Astrocyte (in vitro differentiated cells and primary cell): Measurements from ENCODE around the gene NCAM2. TPM values are rescaled to one million over a fixed set of nuclear protein-coding genes. Genes with fewer than 3 reads are reported as not detected.
"Not testable (repeated sequence)": the region's sequence is repeated elsewhere in the genome, so short reads cannot be mapped to it uniquely, and the experiment has no call there.

ENCODE experiments used
- DNase-seq: peaks from one replicate; pipeline ENCODE4 v3.0.0-alpha.2; 2010; ENCODE audit warnings: low read depth
- FAIRE-seq: peaks from 2 replicates; lab custom pipeline; 2011; peaks lifted over from hg19 to GRCh38; lab: Jason Lieb, UNC
- H2AFZ ChIP-seq: 2 replicates; pipeline ENCODE4 v1.6.0; 2012; ENCODE audit warnings: low read depth, low read length, inconsistent platforms
- H3K27ac ChIP-seq: 2 replicates; pipeline ENCODE4 v1.5.1; 2011; ENCODE audit warnings: low read depth, low read length, inconsistent platforms
- H3K27me3 ChIP-seq: 2 replicates; pipeline ENCODE4 v1.6.0; 2011; ENCODE audit warnings: low read length, inconsistent platforms; ENCODE audit not compliant: insufficient read depth
- H3K36me3 ChIP-seq: 2 replicates; pipeline ENCODE4 v1.5.1; 2011; ENCODE audit warnings: low read length, inconsistent platforms; ENCODE audit not compliant: insufficient read depth
- H3K4me1 ChIP-seq: 2 replicates; pipeline ENCODE4 v1.5.1; 2011; ENCODE audit warnings: low read length, inconsistent platforms; ENCODE audit not compliant: insufficient read depth
- H3K4me2 ChIP-seq: 2 replicates; pipeline ENCODE4 v1.6.0; 2012; ENCODE audit warnings: low read length, inconsistent platforms
- H3K4me3 ChIP-seq: 2 replicates; pipeline ENCODE4 v1.5.1; 2011; ENCODE audit warnings: low read depth, mild to moderate bottlenecking, low read length, inconsistent platforms; ENCODE audit not compliant: insufficient read depth
- H3K79me2 ChIP-seq: 2 replicates; pipeline ENCODE4 v1.6.0; 2012; ENCODE audit warnings: mild to moderate bottlenecking, low read length, inconsistent platforms; ENCODE audit not compliant: insufficient read depth
- H3K9ac ChIP-seq: 2 replicates; pipeline ENCODE4 v1.6.0; 2012; ENCODE audit warnings: mild to moderate bottlenecking, low read length, inconsistent platforms
- H3K9me3 ChIP-seq: 2 replicates; pipeline ENCODE4 v1.5.1; 2012; ENCODE audit warnings: low read depth, mild to moderate bottlenecking, low read length, inconsistent platforms; ENCODE audit not compliant: insufficient read depth
- H4K20me1 ChIP-seq: 2 replicates; pipeline ENCODE4 v1.6.0; 2012; ENCODE audit warnings: low read length, inconsistent platforms; ENCODE audit not compliant: insufficient read depth
- H3K27ac Mint-ChIP-seq: one replicate; pipeline ENCODE4 v1.8.0; 2021; ENCODE audit warnings: mild to moderate bottlenecking, mixed read lengths; ENCODE audit not compliant: unreplicated experiment
- H3K27me3 Mint-ChIP-seq: one replicate; pipeline ENCODE4 v1.8.0; 2021; ENCODE audit warnings: low read depth, mixed read lengths; ENCODE audit not compliant: unreplicated experiment
- H3K36me3 Mint-ChIP-seq: one replicate; pipeline ENCODE4 v1.8.0; 2021; ENCODE audit warnings: low read depth, mixed read lengths; ENCODE audit not compliant: unreplicated experiment
- H3K4me1 Mint-ChIP-seq: one replicate; pipeline ENCODE4 v1.8.0; 2021; ENCODE audit warnings: low read depth, mixed read lengths; ENCODE audit not compliant: unreplicated experiment
- H3K4me3 Mint-ChIP-seq: one replicate; pipeline ENCODE4 v1.8.0; 2021; ENCODE audit warnings: mild to moderate bottlenecking, moderate library complexity, mixed read lengths; ENCODE audit not compliant: unreplicated experiment
- H3K9me3 Mint-ChIP-seq: one replicate; pipeline ENCODE4 v1.8.0; 2021; ENCODE audit warnings: mild to moderate bottlenecking, mixed read lengths; ENCODE audit not compliant: unreplicated experiment
- CTCF ChIP-seq: IDR thresholded peaks from 2 replicates; pipeline ENCODE4 v1.5.1; 2011; ENCODE audit warnings: low read depth, mild to moderate bottlenecking, inconsistent platforms, low read length, moderate library complexity; ENCODE audit not compliant: insufficient read depth
- EZH2 ChIP-seq: IDR thresholded peaks from 2 replicates; pipeline ENCODE4 v1.6.1; 2012; ENCODE audit warnings: mild to moderate bottlenecking, low read length, inconsistent platforms; ENCODE audit not compliant: insufficient read depth
- total RNA-seq: library from RNA; stranded (reverse); gene quantifications from 2 replicates; pipeline ENCODE4 v1.2.1, GENCODE V29; 2021

The NCAM2 gene
- total RNA-seq, 1 donor from 2014 or later: 6.8 TPM

DNA sequence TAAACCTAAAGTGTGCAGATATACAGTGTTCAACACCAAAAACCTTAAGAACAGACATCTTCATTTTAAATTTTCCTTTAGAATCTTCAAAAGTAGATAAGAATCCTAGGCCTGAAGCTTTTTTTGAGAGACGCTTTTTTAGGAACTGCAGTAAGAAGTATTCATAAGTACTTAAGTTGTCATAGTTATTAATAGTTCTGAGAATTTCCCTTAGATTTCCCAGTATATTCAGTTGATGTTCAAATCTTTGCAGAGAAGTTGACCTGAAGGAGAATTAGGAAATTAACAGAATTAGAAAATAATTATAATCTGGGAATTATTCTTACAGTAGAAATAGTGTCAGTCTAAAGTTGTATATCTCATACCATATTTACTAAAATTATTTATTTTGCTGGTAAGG, 150.3 kb downstream of the NCAM2 start:
- no peak overlapping the region for H3K4me2 ChIP-seq
- FAIRE-seq (no peak), DNase-seq (no peak)
- no peak overlapping the region for H3K4me3 ChIP-seq
- no peaks in the 10 kb centered on the region for H3K4me1 ChIP-seq
- no peak overlapping the region for H2AFZ ChIP-seq
- Mint-ChIP-seq H3K4me3 (no peak overlapping the region), H3K27ac (no peak overlapping the region), H3K36me3 (no peaks in the 10 kb centered on the region), H3K27me3 (no peaks in the 10 kb centered on the region), H3K9me3 (no peaks in the 10 kb centered on the region), H3K4me1 (no peaks in the 10 kb centered on the region)
- no peaks in the 10 kb centered on the region for H3K27me3 ChIP-seq
- no peaks in the 10 kb centered on the region for H4K20me1 ChIP-seq
- TF ChIP-seq EZH2 (no peak), CTCF (no peak)
- H3K9me3 ChIP-seq: no peaks in the 10 kb centered on the region
- no peaks in the 10 kb centered on the region for H3K36me3 ChIP-seq
- no peak overlapping the region for H3K27ac ChIP-seq
- H3K79me2 ChIP-seq: no peaks in the 10 kb centered on the region
- no peak overlapping the region for H3K9ac ChIP-seq

DNA sequence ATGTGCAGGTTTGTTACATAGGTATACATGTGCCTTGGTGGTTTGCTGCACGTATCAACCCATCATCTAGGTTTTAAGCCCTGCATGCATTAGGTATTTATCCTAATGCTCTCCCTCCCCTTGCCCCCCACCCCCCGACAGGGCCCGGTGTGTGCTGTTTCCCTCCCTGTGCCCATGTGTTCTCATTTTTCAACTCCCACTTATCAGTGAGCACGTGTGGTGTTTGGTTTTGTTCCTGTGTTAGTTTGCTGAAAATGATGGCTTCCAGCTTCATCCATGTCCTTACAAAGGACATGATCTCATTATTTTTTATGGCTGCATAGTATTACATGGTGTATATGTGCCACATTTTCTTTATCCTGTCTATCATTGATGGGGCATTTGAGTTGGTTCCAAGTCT, 151.2 kb downstream of the NCAM2 start:
- not testable (repeated sequence) for H3K27ac ChIP-seq, FAIRE-seq, H3K4me3 Mint-ChIP-seq, H3K27me3 Mint-ChIP-seq, H3K9me3 Mint-ChIP-seq, H4K20me1 ChIP-seq, H3K36me3 ChIP-seq, H3K36me3 Mint-ChIP-seq, H3K27ac Mint-ChIP-seq, DNase-seq, H3K4me3 ChIP-seq, H3K9ac ChIP-seq, H3K79me2 ChIP-seq, H3K4me1 Mint-ChIP-seq, H3K27me3 ChIP-seq, H3K4me2 ChIP-seq, H3K4me1 ChIP-seq, H2AFZ ChIP-seq, H3K9me3 ChIP-seq

DNA sequence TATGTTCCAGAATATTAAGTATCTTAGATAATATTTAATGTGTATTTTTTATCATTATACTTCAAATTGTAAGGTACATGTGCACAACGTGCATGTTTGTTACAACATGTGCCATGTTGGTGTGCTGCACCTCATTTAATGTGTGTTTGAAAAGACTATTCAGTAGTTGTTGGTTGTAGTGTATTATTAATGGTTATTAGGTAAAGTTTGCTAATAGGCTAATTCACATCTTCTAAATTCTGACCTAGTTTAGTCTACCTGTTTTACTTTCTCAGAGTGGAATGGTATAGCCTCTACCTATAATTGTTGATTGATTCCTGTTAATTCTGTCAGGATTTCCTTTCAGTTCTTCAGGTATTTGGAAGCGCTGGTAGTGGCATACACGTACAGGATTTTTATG, 153.0 kb downstream of the NCAM2 start:
- H4K20me1 ChIP-seq: no peaks in the 10 kb centered on the region
- no peak overlapping the region for H2AFZ ChIP-seq
- no peaks in the 10 kb centered on the region for H3K9me3 ChIP-seq
- no peaks in the 10 kb centered on the region for H3K36me3 ChIP-seq
- Mint-ChIP-seq H3K36me3 (no peaks in the 10 kb centered on the region), H3K27me3 (no peaks in the 10 kb centered on the region), H3K27ac (no peak overlapping the region), H3K4me3 (no peak overlapping the region), H3K4me1 (no peaks in the 10 kb centered on the region), H3K9me3 (no peaks in the 10 kb centered on the region)
- TF ChIP-seq EZH2 (no peak), CTCF (no peak)
- FAIRE-seq (no peak), DNase-seq (no peak)
- no peaks in the 10 kb centered on the region for H3K27me3 ChIP-seq
- no peak overlapping the region for H3K4me3 ChIP-seq
- H3K27ac ChIP-seq: no peak overlapping the region
- H3K4me2 ChIP-seq: no peak overlapping the region
- H3K9ac ChIP-seq: no peak overlapping the region
- H3K4me1 ChIP-seq: peaks cover 3% of the 10 kb centered on the region
- H3K79me2 ChIP-seq: no peaks in the 10 kb centered on the region
